ENCODE results near the gene CSH2.
"Not testable (repeated sequence)": the region's sequence is repeated elsewhere in the genome, so short reads cannot be mapped to it uniquely, and the experiment has no call there.

CSH2 gene

GRCh38 chr17:63896524-63897354 lies 23.3 kb upstream of the CSH2 start, which contains the start of gene CSH1:
CSH1 (minus strand) TSS chr17:63896574; CDS start chr17:63896511, 63 bp downstream.
- not testable (repeated sequence) for DNase-seq (ENCODE audit: low spot score)

- not testable (repeated sequence) for DNase-seq (ENCODE audit: low spot score)
Measured at GRCh38 chr17:63894821-63895220, 21.3 kb upstream of the CSH2 start.

GRCh38 chr17:63894021-63894420 lies 20.5 kb upstream of the CSH2 start:
- not testable (repeated sequence) for DNase-seq (ENCODE audit: low spot score)

- DNase-seq (ENCODE audit: low spot score) = not testable (repeated sequence)
Measured at GRCh38 chr17:63892316-63893037, 19.0 kb upstream of the CSH2 start.

GRCh38 chr17:63889026-63889848 lies 15.8 kb upstream of the CSH2 start:
- peak; percentile 18 for DNase-seq (ENCODE audit: low spot score)

- DNase-seq (ENCODE audit: low spot score) = not testable (repeated sequence)
Measured at GRCh38 chr17:63885119-63885518, 11.6 kb upstream of the CSH2 start.

GRCh38 chr17:63882626-63883126 lies 9.2 kb upstream of the CSH2 start:
- not testable (repeated sequence) for DNase-seq (ENCODE audit: low spot score)

- no peak for DNase-seq (ENCODE audit: low spot score)
Measured at GRCh38 chr17:63881935-63882601, 8.6 kb upstream of the CSH2 start, which contains the start of gene GH2. GH2 (minus strand) TSS chr17:63881944; CDS start chr17:63881801, 143 bp downstream.

GRCh38 chr17:63881337-63881736 lies 7.9 kb upstream of the CSH2 start:
- not testable (repeated sequence) for DNase-seq (ENCODE audit: low spot score)

GRCh38 chr17:63880706-63881105 lies 7.2 kb upstream of the CSH2 start:
- DNase-seq (ENCODE audit: low spot score) = no peak

- not testable (repeated sequence) for DNase-seq (ENCODE audit: low spot score)
Measured at GRCh38 chr17:63878413-63878812, 4.9 kb upstream of the CSH2 start.

GRCh38 chr17:63874693-63875092 lies 1.2 kb upstream of the CSH2 start:
- DNase-seq (ENCODE audit: low spot score) = not testable (repeated sequence)

GRCh38 chr17:63874061-63874626 lies 667 bp upstream of the CSH2 start:
- not testable (repeated sequence) for DNase-seq (ENCODE audit: low spot score)

GRCh38 chr17:63871646-63872365 lies 1.7 kb downstream of the CSH2 start:
- not testable (repeated sequence) for DNase-seq (ENCODE audit: low spot score)

GRCh38 chr17:63870292-63870665 lies 3.2 kb downstream of the CSH2 start:
- DNase-seq (ENCODE audit: low spot score) = not testable (repeated sequence)

- DNase-seq (ENCODE audit: low spot score) = not testable (repeated sequence)
Measured at GRCh38 chr17:63869491-63870291, 3.8 kb downstream of the CSH2 start.

GRCh38 chr17:63866625-63867024 lies 6.9 kb downstream of the CSH2 start:
- DNase-seq (ENCODE audit: low spot score) = not testable (repeated sequence)

- DNase-seq (ENCODE audit: low spot score) = no peak
Measured at GRCh38 chr17:63859257-63859656, 14.2 kb downstream of the CSH2 start.

GRCh38 chr17:63856425-63856824 lies 17.1 kb downstream of the CSH2 start:
- DNase-seq (ENCODE audit: low spot score) = not testable (repeated sequence)
